Brain microvascular endothelial cell (primary cell): ENCODE results near the gene CFP.

Source experiments
- DNase-seq: peaks from one replicate; pipeline ENCODE4 v3.0.0-alpha.2; 2020
- H3K27ac ChIP-seq: fragments of 250-450 bp; sonication (Bioruptor Pico); 2 replicates; pipeline ENCODE4 v1.5.1; 2020; ENCODE audit warnings: mild to moderate bottlenecking, moderate library complexity
- H3K27me3 ChIP-seq: fragments of 250-450 bp; sonication (Bioruptor Pico); replicated peaks from 2 replicates; pipeline ENCODE4 v1.5.1; 2020; ENCODE audit warnings: mild to moderate bottlenecking
- H3K36me3 ChIP-seq: fragments of 250-450 bp; sonication (Bioruptor Pico); replicated peaks from 2 replicates; pipeline ENCODE4 v1.5.1; 2020; ENCODE audit warnings: mild to moderate bottlenecking
- H3K4me3 ChIP-seq: 2 replicates; pipeline ENCODE4 v1.5.1; 2011; ENCODE audit warnings: low read depth, mild to moderate bottlenecking, control low read depth, low read length, moderate library complexity
- CTCF ChIP-seq: IDR thresholded peaks from 2 replicates; pipeline ENCODE4 v1.5.1; 2011; ENCODE audit warnings: low read depth, mild to moderate bottlenecking, moderate library complexity, low read length, control low read depth, inconsistent platforms; ENCODE audit errors: missing control alignments
- in situ Hi-C: cut with HindIII; loops from 2 replicates; pipeline ENCODE4 v1.10.0; 2017; ENCODE audit warnings: low sequenced_read_pairs, low pct_ligation_motif_present

CFP gene

DNA sequence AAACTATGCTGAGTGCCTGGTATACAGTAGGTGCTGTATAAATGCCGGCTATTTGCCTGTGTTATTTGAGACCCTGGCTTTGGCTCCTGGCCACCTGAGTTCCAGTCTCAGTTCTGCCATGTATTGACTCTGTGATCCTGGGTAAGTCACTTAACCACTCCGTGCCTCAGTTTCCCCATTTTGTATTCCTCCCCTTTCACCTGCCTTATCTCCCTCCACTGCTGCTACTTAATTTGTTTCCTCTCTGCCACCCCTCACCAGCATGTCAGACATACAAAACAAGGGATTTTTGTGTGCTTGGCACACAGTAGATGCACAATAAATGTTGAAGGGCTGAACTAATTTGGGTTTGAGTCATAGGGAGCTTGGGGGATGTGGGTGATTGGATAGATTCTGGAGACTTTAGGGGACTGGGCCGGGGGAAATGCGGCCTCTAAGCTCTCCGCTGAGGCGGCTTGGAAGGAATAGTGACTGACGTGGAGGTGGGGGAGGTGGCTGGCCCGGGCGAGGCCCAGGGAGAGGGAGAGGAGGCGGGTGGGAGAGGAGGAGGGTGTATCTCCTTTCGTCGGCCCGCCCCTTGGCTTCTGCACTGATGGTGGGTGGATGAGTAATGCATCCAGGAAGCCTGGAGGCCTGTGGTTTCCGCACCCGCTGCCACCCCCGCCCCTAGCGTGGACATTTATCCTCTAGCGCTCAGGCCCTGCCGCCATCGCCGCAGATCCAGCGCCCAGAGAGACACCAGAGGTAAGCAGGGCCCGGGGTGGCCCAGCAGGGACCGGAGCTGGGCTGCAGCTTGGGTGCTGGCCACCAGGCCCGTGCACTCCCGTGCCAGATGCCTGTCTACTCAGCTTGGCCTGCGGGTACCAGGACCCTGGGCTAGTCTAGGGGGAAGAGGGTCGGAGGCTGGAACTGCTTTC, 47.7 kb downstream of the CFP start, which contains the start of gene TIMP1:
TSS of gene TIMP1 (plus strand) at position 706 of the 917 bp plus-strand sequence. CDS start 980 bp downstream, outside the sequence.
- in situ Hi-C loops: no loop called here
- TF ChIP-seq CTCF: no peak
- no peaks in the 10 kb centered on the region for H3K27me3 ChIP-seq
- H3K27ac ChIP-seq: peak within 1 kb of the TSS; percentile 59
- peaks cover 19% of the 10 kb centered on the region for H3K36me3 ChIP-seq
- peak within 1 kb of the TSS; percentile 76 for H3K4me3 ChIP-seq
- DNase-seq: peak; percentile 94

DNA sequence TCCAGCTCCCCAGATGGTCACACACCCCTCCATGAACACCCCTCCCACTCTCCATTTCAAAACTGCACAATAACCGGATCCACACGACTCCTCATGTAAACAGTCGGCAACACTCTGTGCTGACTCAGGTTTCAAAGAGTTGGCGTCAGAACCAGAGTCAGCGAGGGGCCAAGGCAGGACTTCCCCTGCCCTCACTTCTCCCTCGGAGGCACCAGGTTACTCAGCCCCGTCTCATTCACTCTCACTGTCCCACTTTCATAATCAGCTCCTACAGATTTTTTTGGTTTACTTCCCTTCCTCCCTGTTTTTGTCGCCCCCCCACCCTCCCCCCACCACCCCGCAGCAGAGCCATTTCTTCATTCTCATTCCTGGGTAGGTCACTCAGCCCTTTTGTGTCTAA, 50.2 kb downstream of the CFP start:
- Histone ChIP-seq H3K27me3 (no peaks in the 10 kb centered on the region), H3K36me3 (no peaks in the 10 kb centered on the region), H3K27ac (peak overlapping the region; percentile 79), H3K4me3 (no peak overlapping the region)
- in situ Hi-C loops: no loop called here
- DNase-seq: peak; percentile 74
- TF ChIP-seq CTCF: no peak

DNA sequence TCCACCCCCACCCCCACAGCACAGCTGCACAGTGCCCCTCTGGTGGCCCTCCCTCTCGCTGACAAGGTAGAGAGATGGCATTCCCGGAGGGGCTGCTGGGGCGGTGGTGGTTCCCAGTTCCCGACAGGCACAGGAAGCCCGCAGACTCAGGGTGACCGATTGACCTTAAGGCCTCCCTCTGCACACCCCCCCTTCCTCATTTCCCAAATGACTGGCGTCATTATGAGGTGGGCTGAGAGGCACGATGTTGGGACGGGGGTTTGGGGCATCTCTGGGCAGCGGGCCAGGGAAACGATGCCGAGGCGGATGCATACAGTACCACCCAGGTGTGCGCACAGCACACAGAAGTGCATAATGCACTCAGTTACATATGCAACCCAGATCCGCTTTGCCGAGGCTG, 51.0 kb downstream of the CFP start:
- Histone ChIP-seq H3K4me3 (no peak overlapping the region), H3K27ac (no peak overlapping the region), H3K36me3 (no peaks in the 10 kb centered on the region), H3K27me3 (no peaks in the 10 kb centered on the region)
- DNase-seq: no peak
- in situ Hi-C loops: no loop called here
- no peak for TF ChIP-seq CTCF

DNA sequence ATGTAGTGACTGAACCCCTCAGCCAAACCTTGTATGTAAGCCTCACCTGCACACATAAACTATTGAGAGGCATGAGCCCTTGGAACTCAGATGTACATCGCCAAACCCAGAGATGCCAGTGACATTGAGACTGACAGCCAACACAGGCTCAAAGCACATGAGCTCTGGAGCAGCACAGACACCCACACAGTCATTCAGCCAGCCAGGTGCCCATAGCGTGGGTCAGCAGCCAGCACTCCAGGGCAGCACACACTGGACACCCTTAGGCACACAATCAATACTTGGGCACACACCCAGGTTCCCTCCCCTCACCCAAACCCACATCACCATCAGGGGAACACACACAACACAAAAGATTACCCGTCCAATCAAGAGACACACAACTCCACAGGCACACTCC, 51.8 kb downstream of the CFP start:
- no peak for DNase-seq
- in situ Hi-C loops: no loop called here
- Histone ChIP-seq H3K36me3 (no peaks in the 10 kb centered on the region), H3K4me3 (no peak overlapping the region), H3K27ac (peak overlapping the region; percentile 25), H3K27me3 (no peaks in the 10 kb centered on the region)
- no peak for TF ChIP-seq CTCF

- H3K27me3 ChIP-seq: no peaks in the 10 kb centered on the region
- DNase-seq: no peak
- H3K27ac ChIP-seq: no peak overlapping the region
- TF ChIP-seq CTCF: no peak
- in situ Hi-C loops: no loop called here
- no peak overlapping the region for H3K4me3 ChIP-seq
- no peaks in the 10 kb centered on the region for H3K36me3 ChIP-seq
Observed at GRCh38 chrX:47577424-47577823, 52.3 kb downstream of the CFP start.
